Measurements from ENCODE around the gene BPTF.
"Not testable (repeated sequence)": the region's sequence is repeated elsewhere in the genome, so short reads cannot be mapped to it uniquely, and the experiment has no call there.

The BPTF gene, protein sequence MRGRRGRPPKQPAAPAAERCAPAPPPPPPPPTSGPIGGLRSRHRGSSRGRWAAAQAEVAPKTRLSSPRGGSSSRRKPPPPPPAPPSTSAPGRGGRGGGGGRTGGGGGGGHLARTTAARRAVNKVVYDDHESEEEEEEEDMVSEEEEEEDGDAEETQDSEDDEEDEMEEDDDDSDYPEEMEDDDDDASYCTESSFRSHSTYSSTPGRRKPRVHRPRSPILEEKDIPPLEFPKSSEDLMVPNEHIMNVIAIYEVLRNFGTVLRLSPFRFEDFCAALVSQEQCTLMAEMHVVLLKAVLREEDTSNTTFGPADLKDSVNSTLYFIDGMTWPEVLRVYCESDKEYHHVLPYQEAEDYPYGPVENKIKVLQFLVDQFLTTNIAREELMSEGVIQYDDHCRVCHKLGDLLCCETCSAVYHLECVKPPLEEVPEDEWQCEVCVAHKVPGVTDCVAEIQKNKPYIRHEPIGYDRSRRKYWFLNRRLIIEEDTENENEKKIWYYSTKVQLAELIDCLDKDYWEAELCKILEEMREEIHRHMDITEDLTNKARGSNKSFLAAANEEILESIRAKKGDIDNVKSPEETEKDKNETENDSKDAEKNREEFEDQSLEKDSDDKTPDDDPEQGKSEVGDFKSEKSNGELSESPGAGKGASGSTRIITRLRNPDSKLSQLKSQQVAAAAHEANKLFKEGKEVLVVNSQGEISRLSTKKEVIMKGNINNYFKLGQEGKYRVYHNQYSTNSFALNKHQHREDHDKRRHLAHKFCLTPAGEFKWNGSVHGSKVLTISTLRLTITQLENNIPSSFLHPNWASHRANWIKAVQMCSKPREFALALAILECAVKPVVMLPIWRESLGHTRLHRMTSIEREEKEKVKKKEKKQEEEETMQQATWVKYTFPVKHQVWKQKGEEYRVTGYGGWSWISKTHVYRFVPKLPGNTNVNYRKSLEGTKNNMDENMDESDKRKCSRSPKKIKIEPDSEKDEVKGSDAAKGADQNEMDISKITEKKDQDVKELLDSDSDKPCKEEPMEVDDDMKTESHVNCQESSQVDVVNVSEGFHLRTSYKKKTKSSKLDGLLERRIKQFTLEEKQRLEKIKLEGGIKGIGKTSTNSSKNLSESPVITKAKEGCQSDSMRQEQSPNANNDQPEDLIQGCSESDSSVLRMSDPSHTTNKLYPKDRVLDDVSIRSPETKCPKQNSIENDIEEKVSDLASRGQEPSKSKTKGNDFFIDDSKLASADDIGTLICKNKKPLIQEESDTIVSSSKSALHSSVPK (N-terminal part only)
- 112 to 470 (median 271) reads per million in 9 experiments for total RNA-seq

DNA sequence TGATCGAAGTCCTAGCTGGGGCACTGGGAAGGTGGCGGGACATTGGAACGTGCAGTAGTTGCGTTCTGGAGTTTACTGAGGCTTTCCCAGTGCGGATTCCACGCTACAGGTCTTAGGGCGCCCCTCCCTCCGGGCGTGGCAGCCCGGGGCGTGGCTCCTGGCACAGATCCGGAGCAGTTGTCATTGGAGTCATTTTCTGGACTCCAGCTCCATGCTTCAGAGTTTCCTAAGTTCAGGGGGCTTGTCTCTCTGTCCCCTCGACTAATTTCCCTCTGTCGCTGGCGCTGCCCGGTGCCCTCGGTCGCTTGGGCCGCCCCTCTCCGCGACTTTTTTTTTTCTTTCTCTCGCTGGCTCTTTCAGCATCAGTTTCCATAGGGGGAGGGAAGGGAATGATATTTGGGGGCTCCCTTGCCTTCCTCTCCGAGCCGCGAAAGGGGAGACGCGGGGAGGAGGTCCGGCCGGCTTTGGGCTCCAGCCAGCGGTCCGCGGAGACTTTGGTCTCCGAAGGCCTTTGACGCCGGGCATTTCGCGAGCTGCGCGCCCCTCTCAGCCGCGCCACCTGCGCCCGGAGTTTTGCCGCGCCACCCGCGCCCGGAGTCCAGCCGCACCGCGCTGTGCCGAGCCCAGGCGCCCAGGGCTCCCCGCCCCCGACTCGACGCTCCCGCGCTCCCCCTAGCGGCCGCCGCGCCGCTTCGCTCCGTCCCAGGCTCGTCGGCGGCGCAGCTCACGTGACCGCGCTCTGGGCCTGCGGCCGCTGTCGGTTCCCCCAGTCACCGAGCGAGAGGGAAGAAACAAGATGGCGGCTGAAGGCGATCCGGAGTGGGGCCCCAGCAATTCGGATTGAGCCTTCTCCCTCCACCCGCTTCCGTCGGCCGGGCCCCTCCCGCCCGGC is at the start of gene BPTF:
Gene BPTF (plus strand): TSS at position 769 of the 892 bp plus-strand sequence. CDS start 222 bp downstream, outside the sequence.
- Mint-ChIP-seq H3K4me1 (ENCODE audit: low read depth in 2 of 2) (peaks cover 10 to 22% of the 10 kb centered on the region in 2 donors), H3K4me3 (peak within 1 kb of the TSS; percentile 91 to 93), H3K27ac (peak within 1 kb of the TSS; percentile 93 to 96), H3K9me3 (no peaks in the 10 kb centered on the region), H3K36me3 (ENCODE audit: insufficient read depth) (peaks cover 27% of the 10 kb centered on the region), H3K27me3 (no peaks in the 10 kb centered on the region)
- DNase-seq, result peak; percentile 87 to 91 (median 88)
- peak; percentile 81 for ATAC-seq (replicated peaks)

DNA sequence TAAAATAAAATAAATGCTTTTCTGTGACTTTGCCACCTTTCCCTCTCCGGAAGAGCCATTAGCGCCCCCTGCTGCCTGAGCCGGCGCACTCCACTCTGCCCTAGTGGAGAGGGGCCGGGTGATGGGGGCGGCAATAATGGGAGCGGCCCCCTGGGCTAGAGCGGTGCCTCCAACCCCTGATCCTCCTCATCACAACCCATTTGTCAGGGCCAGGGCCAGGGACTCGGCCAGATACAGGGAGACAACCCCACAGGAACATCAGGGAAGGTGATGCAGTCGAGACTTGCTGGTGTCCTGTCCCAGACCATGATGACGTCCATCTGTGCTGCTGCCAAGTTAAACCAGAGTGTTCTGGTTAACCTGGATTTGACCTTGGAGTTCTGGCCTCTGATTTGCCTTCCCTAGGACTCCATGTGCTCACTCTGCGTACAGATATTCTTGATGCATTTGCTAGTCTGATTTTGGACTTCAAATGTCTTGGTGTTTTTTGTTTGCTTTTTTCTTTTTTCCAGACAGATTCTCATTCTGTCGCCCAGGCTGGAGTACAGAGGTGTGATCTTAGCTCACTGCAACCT is 46.1 kb upstream of the BPTF start:
- no peaks in the 10 kb centered on the region for H3K4me1 Mint-ChIP-seq (ENCODE audit: low read depth in 2 of 2)
- DNase-seq (peak in 1 of 3 experiments; percentile 5), ATAC-seq (replicated peaks) (no peak)
- H3K36me3 Mint-ChIP-seq (ENCODE audit: insufficient read depth), result no peaks in the 10 kb centered on the region
- peaks cover 0 to 4% of the 10 kb centered on the region in 2 donors for H3K27me3 Mint-ChIP-seq
- no peak overlapping the region for H3K27ac Mint-ChIP-seq
- H3K9me3 Mint-ChIP-seq, result no peaks in the 10 kb centered on the region
- no peak overlapping the region for H3K4me3 Mint-ChIP-seq

DNA sequence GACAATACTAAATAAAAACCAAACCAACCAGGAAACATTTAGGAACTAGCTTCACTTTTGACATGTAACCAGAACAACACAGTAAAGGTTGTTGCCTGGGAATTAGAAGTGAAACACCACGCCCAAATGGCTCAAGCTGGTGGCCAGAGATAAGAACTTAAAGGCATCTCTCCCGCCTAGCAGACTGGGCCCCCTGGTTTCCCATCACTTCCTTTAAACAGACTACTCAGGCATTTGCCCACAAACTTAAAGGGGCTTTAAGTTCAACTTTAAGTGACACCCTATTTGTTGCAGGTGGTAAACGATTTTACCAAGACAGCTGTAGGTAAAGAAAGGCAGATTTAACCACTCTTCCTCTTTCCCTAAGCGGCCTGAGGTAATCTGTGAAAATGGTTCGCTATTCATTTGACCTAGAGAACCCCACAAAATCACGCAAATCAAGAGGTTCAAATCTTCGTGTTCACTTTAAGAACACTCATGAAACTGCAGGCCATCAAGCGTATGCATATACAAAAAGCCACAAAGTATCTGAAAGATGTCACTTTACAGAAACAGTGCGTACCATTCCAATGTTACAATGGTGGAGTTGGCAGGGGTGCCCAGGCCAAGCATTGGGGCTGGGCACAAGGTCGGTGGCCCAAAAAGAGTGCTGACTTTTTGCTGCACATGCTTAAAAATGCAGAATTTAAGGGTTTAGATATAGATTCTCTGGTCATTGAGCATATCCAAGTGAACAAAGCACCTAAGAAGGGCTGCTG is 40.8 kb upstream of the BPTF start:
- ATAC-seq (replicated peaks) (no peak), DNase-seq (no peak)
- Mint-ChIP-seq H3K9me3 (no peaks in the 10 kb centered on the region), H3K27ac (no peak overlapping the region), H3K4me1 (ENCODE audit: low read depth in 2 of 2) (no peaks in the 10 kb centered on the region), H3K4me3 (no peak overlapping the region), H3K36me3 (ENCODE audit: insufficient read depth) (no peaks in the 10 kb centered on the region), H3K27me3 (peaks cover 6 to 17% of the 10 kb centered on the region in 2 donors)

DNA sequence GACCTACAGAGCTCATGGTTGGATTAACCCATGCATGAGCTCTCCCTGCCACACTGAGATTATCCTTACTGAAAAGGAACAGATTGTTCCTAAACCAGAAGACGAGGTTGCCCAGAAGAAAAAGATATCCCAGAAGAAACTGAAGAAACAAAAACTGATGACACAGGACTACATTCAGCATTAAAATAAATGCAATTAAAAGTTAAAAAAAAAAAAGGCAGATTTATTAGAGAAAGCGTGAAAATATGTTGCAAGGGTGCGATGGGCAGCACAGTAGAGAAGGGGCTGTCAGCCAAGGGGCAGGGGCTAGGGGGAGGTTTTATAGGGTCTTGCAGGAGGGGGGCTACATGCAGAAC is 40.2 kb upstream of the BPTF start:
- Mint-ChIP-seq H3K9me3 (no peaks in the 10 kb centered on the region), H3K36me3 (ENCODE audit: insufficient read depth) (no peaks in the 10 kb centered on the region), H3K27me3 (peaks cover 6 to 20% of the 10 kb centered on the region in 2 donors), H3K4me1 (ENCODE audit: low read depth in 2 of 2) (no peaks in the 10 kb centered on the region), H3K27ac (no peak overlapping the region), H3K4me3 (no peak overlapping the region)
- no peak for DNase-seq
- no peak for ATAC-seq (replicated peaks)

DNA sequence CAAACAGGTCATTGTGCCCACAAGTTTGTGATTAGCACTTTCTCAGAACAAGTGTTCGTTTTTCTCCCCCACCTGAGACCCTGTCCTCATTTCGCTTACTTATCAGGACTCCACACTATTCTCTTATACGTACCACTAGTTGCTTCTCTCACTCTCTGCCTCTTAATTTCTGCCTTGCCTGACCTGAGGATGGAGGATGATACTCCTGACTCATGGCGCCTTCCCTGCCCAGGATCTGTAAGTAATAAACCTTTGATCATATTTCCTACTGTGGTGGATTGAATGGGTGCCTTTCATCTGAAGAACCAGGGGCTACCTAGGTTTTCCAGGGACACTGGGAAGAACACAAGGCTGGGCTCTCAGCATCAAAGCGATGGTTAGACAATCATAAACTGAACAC is 39.8 kb upstream of the BPTF start:
- Mint-ChIP-seq H3K27me3 (peaks cover 6 to 20% of the 10 kb centered on the region in 2 donors), H3K9me3 (no peaks in the 10 kb centered on the region), H3K27ac (no peak overlapping the region), H3K36me3 (ENCODE audit: insufficient read depth) (no peaks in the 10 kb centered on the region), H3K4me1 (ENCODE audit: low read depth in 2 of 2) (no peaks in the 10 kb centered on the region), H3K4me3 (no peak overlapping the region)
- ATAC-seq (replicated peaks) (no peak), DNase-seq (no peak)

DNA sequence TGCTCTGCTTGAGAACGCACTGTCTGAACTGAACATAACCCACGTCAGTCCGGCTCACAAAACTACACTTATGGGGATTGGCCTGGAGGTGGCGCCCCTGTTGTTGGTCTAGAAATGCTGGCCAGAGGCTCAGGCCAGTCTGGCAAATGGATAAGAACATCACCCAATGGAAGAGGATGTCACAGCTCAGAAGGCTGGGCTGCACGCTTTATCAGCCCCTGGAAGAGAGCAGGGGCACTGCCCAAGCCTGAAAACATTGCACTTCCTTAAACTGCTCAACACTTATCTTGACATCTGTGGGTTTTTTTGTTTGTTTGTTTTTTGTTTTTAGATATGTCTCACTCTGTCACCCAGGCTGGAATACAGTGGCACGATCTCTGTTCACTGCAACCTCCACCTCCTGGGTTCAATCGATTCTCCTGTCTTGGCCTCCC is 24.8 kb upstream of the BPTF start:
- H3K4me1 Mint-ChIP-seq (ENCODE audit: low read depth in 2 of 2), result peaks cover 0 to 5% of the 10 kb centered on the region in 2 donors
- H3K9me3 Mint-ChIP-seq, result no peaks in the 10 kb centered on the region
- peak; percentile 64 for ATAC-seq (replicated peaks)
- H3K4me3 Mint-ChIP-seq, result no peak overlapping the region
- peak; percentile 26 to 38 (median 29) for DNase-seq
- no peaks in the 10 kb centered on the region for H3K36me3 Mint-ChIP-seq (ENCODE audit: insufficient read depth)
- peaks cover 0 to 5% of the 10 kb centered on the region in 2 donors for H3K27me3 Mint-ChIP-seq
- peak overlapping the region in 1 of 2 donors; percentile 53 for H3K27ac Mint-ChIP-seq

DNA sequence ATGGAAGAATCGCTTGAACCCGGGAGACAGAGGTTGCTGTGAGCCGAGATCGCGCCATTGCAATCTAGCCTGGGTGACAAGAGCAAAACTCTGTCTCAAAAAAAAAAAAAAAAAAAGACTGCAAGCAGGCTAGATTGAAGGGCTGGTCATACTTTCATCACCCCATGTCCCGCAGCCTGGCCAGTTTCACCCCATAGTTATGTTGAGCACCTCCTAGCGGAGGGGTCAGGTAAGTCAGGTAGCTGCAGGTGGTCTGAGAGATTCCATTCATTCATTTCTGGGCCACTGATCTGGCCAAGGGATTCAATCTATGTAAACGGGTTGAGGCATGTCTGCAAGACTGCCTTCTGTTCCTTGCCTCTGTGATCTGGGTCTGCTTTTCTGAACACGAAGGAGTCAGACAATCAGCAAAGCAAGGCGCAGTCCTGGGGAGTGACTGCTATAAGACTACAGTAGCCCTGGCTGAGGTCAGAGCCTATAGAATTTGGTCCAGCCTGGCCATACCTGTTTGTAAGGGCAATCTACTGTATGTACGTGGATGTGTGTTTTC is 23.6 kb upstream of the BPTF start:
- Mint-ChIP-seq H3K4me3 (no peak overlapping the region), H3K9me3 (no peaks in the 10 kb centered on the region), H3K27me3 (no peaks in the 10 kb centered on the region), H3K36me3 (ENCODE audit: insufficient read depth) (no peaks in the 10 kb centered on the region), H3K27ac (no peak overlapping the region), H3K4me1 (ENCODE audit: low read depth in 2 of 2) (peaks cover 0 to 5% of the 10 kb centered on the region in 2 donors)
- DNase-seq (no peak), ATAC-seq (replicated peaks) (no peak)

DNA sequence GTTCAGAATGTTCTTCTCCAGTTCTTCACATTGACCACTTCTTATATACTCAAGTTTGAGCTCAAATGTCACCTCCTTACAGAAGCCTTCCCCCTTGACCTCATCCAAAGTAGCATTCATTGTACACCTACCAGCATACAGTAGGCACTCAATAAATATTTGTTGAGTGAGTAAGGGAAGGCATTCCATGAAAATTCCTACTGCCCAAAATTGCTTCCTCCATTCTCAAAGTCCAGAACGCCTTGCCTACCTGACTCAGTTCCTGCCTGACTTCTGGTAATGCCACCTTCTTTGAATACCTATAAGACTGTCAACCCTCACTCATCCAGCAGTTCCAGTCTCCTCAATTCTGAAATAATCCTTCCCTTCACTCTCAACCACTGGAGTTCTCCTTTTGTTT is 14.8 kb upstream of the BPTF start:
- Mint-ChIP-seq H3K36me3 (ENCODE audit: insufficient read depth) (no peaks in the 10 kb centered on the region), H3K27me3 (peaks cover under 1 to 18% of the 10 kb centered on the region in 2 donors), H3K4me3 (no peak overlapping the region), H3K9me3 (no peaks in the 10 kb centered on the region), H3K4me1 (ENCODE audit: low read depth in 2 of 2) (no peaks in the 10 kb centered on the region), H3K27ac (no peak overlapping the region)
- DNase-seq, result no peak
- ATAC-seq (replicated peaks), result no peak

DNA sequence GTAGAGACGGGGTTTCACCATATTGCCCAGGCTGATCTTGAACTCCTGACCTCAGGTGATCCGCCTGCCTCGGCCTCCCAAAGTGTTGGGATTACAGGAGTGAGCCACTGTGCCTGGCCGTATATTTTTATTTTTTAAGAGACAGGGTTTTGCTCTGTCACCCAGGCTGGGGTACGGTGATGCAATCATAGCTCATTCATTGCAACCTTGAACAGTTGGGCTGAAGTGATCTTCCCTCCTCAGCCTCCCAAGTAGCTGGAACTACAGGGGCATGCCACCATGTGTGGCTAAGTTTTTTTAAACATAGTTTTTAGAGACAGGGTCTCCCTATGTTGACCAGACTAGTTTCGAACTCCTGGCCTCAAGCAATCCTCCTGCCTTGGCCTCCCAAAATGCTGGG is 12.9 kb upstream of the BPTF start:
- ATAC-seq (replicated peaks); H3K9me3 Mint-ChIP-seq; H3K36me3 Mint-ChIP-seq (ENCODE audit: insufficient read depth); H3K4me1 Mint-ChIP-seq (ENCODE audit: low read depth in 2 of 2); H3K27ac Mint-ChIP-seq; H3K4me3 Mint-ChIP-seq; DNase-seq: not testable (repeated sequence)
- peaks cover 9 to 28% of the 10 kb centered on the region in 2 donors for H3K27me3 Mint-ChIP-seq

DNA sequence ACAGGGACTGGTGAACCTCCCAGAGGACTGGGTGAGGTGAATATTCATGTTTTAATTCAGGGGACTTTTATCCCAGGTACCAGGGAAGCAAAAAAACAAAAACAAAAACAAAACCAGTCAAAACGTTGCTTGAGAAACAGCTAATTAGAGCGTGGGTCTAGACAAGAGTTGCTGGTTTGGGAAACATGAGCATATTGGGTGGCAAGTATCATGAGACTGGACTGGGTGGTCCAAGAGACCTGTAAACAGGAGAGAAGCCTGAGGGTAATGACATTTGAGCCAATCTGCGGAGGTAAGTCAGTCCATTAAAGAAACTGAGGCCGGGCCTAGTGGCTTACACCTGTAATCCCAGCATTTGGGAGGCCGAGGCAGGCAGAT is 11.5 kb upstream of the BPTF start:
- no peak for ATAC-seq (replicated peaks)
- H3K27ac Mint-ChIP-seq, result no peak overlapping the region
- peaks cover 3% of the 10 kb centered on the region for H3K36me3 Mint-ChIP-seq (ENCODE audit: insufficient read depth)

DNA sequence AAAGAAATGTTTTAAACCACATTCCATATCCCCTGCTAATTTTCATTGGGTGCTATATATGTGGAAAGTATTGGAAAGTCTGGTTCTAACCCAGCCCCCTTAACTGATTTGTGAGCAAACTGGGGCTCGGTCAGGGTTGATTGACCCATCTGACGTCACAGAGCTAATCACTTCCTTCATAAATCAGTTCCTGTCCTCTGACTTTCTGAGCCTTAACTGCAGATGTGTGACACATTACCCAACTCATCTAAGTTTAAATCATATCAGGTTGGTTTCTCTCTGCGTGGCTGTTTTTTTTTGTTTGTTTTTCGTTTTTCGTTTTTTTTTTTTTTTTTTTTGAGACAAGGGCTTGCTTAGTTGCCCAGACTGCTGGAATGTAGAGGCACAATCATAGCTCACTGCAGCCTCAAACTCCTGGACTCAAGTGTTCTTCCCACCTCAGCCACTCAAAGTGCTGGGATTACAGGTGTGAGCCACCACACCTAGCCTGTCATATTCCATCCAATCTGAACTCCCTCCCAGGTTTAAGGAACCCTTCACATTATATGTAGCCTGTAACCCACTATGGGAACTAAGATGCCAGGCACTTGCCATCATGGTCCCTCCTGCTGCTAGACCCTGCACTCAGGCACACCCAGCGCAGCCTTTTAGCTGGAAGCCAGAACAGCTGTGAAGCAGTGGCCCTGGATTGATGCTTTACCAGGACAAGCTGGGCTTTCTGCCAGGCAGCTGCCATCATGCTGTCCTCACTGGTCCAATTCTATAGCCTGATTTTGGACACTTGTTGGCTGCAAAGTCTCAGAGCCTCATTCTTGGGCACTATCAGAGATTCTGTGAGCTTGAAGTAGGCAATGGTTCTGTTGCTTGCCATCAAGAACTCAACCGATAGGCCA is 6.9 kb upstream of the BPTF start:
- Mint-ChIP-seq H3K4me1 (ENCODE audit: low read depth in 2 of 2) (no peaks in the 10 kb centered on the region), H3K36me3 (ENCODE audit: insufficient read depth) (peaks cover 3% of the 10 kb centered on the region), H3K27ac (no peak overlapping the region), H3K9me3 (no peaks in the 10 kb centered on the region), H3K27me3 (peaks cover 9 to 21% of the 10 kb centered on the region in 2 donors), H3K4me3 (no peak overlapping the region)
- DNase-seq, result no peak
- peak; percentile 45 for ATAC-seq (replicated peaks)

More for the DNA sequence above, 11.5 kb upstream of the BPTF start:
- Mint-ChIP-seq H3K9me3 (no peaks in the 10 kb centered on the region), H3K4me1 (ENCODE audit: low read depth in 2 of 2) (no peaks in the 10 kb centered on the region), H3K4me3 (no peak overlapping the region), H3K27me3 (peaks cover 9 to 28% of the 10 kb centered on the region in 2 donors)
- DNase-seq, result no peak

Measured in effector memory CD8-positive, alpha-beta T cell (primary cell).